Measurements from ENCODE around the gene CADM2.

Gene CADM2

GRCh38 chr3:85171976-85172375 lies 213.2 kb downstream of the CADM2 start:
- no peak for FAIRE-seq
- DNase-seq (ENCODE audit: insufficient read length, low spot score), result no peak

DNA sequence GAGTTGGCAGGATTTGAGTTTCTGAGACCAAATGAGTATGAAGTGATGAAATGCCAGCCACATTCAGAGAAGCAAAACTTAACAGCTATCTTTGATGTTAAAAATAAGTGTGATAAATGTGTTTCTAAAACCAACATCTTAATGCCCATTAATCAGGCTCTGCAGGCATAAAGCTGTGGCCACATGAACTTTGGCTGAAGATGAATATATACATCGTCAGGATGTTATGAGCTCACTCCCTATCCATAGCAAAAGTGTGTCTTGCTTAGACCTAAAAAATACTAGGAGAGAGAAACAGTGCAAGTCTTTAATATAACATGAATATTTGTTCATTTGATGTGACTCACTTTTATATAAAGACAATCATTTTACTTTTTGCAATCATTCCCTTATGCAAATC lies 218.0 kb downstream of the CADM2 start:
- FAIRE-seq, result no peak
- DNase-seq (ENCODE audit: insufficient read length, low spot score), result no peak

DNA sequence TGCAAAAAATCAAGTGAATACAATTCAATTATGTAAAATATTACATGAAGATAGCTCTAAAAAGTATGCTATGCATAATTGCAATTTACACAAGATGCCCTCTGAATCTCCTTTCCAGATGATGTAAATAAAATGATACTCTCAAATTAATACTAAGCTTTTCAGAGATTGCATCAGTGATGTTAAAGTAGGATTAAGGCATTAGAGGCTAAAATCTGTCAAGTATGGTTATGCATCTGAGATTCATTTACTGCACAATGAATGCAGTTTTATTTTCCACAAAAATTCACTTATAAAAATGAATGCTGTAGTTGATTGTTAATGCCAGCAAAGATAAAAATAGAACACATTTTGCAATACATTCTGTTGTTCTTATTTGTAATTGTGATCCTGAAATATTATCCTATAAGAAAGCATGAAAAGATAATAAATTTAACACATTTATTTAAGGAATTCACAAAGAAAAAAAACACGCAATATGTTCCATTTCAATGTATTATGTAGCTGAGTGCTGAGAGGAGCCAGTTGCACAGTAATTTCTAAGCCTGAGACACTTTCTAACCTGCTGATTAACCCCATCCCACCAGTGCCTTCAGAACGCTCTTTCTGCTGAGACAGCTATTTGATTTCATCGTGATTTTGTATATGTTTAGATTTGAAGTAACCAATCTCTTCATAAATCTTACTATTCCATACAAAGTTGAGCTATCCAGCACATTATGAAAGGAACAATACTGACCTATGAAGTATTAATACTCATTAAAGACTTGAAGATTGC lies 224.4 kb downstream of the CADM2 start:
- DNase-seq (ENCODE audit: insufficient read length, low spot score) (no peak), FAIRE-seq (no peak)

DNA sequence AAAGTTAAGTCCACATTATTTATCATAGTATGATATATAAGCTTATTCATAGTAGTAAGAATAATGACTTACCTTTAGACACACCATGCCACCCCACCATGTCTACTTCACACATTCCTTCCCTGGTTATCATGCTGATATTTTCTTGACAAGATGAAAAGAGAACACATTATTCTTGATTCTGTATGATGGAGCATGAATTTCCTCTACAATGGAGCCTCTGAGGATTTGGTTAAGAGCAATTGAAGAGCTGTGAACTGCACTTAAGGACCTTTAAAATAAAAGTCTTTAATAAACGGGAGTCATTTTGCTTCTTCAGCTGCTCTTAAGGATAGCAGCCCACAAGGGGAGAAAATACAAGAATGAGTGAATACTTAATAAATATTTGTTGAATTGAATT lies 226.7 kb downstream of the CADM2 start:
- DNase-seq (ENCODE audit: insufficient read length, low spot score) (no peak), FAIRE-seq (no peak)

- no peak for FAIRE-seq
- no peak for DNase-seq (ENCODE audit: insufficient read length, low spot score)
Measured at GRCh38 chr3:85189731-85190130, 230.9 kb downstream of the CADM2 start.

DNA sequence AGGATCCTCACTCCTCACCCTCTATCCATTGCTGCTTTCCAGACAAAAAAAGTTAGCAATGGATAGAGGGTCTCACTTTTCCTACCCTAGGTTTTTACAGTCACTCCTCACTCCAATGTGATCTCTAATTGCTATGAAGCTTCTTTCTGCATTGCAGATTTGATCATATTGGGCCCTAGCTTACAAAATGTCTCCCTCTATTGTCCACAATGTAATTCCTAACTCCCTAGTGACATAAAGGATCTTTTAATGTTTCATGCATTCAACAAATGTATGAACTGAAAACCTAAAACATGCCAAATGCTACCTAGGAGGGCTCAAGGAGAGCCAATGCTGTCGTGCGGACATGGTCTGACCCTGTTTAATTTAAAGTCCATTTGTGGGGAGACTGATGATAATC lies 234.8 kb downstream of the CADM2 start:
- FAIRE-seq, result no peak

GRCh38 chr3:85208650-85209049 lies 249.9 kb downstream of the CADM2 start:
- FAIRE-seq (no peak), DNase-seq (ENCODE audit: insufficient read length, low spot score) (no peak)

More for the DNA sequence above, 234.8 kb downstream of the CADM2 start:
- DNase-seq (ENCODE audit: insufficient read length, low spot score), result no peak

GRCh38 chr3:85210540-85210939 lies 251.8 kb downstream of the CADM2 start:
- FAIRE-seq (no peak), DNase-seq (ENCODE audit: insufficient read length, low spot score) (no peak)

- DNase-seq (ENCODE audit: insufficient read length, low spot score) (no peak), FAIRE-seq (no peak)
Measured at GRCh38 chr3:85228966-85229365, 270.2 kb downstream of the CADM2 start.

GRCh38 chr3:85244091-85244490 lies 285.3 kb downstream of the CADM2 start:
- FAIRE-seq (no peak), DNase-seq (ENCODE audit: insufficient read length, low spot score) (no peak)

DNA sequence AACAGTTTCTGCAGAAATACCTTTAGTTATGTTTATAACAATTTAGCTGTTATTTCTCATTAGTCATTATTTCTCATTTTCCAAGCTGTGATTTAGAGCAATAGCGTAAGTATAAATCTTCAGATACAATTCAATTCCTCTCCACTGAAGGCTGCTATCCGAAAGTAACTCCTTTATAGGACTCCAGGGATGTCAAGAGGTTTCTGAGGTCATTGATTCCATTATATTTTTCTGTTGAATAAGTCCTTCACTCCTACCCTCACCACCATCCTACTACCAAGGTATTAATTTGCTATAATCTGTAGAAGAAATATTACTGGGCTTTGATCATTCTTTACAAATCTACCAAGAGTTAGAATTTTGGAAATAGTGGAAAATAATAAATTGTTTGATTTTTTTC lies 285.7 kb downstream of the CADM2 start:
- no peak for FAIRE-seq

DNA sequence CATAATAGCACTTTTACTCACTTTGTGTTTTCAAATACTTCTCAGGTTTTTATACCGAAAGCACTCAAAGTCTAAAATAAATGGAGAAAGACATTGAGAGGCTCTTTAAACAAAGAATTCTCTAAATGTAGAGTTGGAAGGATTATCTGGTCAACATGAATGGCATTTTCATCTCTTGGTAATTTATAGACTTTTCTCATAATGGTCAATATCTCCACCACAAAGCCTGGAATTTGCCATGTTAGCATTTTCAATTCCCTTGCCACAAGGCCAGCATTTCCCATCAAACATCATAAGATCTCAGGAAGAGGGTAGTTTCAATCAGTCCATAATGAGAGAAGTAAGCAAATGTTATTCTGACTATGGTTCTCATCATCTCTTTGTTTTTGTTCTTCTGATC lies 293.0 kb downstream of the CADM2 start:
- FAIRE-seq (no peak), DNase-seq (ENCODE audit: insufficient read length, low spot score) (no peak)

More for the DNA sequence above, 285.7 kb downstream of the CADM2 start:
- no peak for DNase-seq (ENCODE audit: insufficient read length, low spot score)

DNA sequence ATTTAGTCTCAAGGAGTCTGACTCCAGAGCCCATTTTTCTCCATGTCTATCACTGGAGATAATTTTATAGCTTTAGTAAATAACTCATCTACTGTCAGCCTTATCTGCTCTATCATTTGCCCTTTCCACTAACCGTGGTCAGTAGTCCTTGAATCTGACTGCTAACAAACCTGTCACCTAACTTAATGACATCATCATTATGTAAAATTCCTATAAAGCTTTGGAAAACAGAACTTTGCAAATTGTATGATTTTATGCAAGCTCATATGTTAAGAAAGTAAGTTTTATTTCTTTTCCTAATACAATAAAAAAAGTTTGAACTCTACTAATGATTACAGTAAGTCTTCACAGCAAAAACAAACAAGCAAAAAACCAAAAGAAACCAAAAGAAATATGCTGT lies 293.9 kb downstream of the CADM2 start:
- FAIRE-seq, result no peak
- no peak for DNase-seq (ENCODE audit: insufficient read length, low spot score)

DNA sequence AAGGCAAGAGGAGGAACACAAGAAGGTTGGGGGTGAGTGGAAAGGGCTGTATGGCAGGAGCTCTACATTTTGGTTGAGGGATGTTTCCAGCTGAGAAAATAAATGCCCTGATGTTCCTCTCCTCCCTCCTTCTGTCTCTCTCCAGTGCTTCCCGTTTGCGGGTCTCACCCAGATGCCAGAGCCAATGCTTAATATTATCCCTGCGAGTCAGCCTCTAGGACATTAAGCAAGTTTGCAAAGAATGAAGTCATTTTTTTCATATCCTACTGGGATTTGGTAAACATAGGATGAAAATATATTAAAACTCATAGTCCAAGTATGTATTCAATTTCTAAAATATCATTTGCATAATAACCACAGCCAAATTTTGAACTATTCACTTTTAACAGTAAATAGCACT lies 295.9 kb downstream of the CADM2 start:
- DNase-seq (ENCODE audit: insufficient read length, low spot score), result no peak
- FAIRE-seq, result no peak

DNA sequence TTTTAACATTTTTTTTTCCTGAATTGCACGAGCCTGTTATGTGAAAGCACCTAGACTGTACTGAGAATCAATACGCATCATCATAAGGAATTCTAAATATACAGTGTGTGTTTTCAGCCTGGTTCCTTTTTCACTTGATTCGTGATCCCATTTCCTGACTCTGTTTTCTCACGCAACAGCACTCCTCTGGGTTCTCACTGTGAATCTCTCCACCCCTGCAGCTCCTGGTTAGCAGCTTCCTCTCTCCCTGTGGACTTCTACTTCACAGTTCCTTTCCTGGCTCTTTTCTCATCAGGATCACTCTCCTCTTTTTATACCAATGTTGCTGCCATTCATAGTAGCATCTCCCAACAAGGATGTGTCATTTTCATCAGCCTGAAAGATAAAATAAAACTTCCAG lies 297.2 kb downstream of the CADM2 start:
- FAIRE-seq, result no peak
- no peak for DNase-seq (ENCODE audit: insufficient read length, low spot score)

GRCh38 chr3:85258326-85258725 lies 299.5 kb downstream of the CADM2 start:
- DNase-seq (ENCODE audit: insufficient read length, low spot score), result no peak
- FAIRE-seq, result no peak

- DNase-seq (ENCODE audit: insufficient read length, low spot score) (no peak), FAIRE-seq (no peak)
Measured at GRCh38 chr3:85258819-85259218, 300.0 kb downstream of the CADM2 start.

- FAIRE-seq (no peak), DNase-seq (ENCODE audit: insufficient read length, low spot score) (no peak)
Measured at GRCh38 chr3:85259748-85260147, 301.0 kb downstream of the CADM2 start.

DNA sequence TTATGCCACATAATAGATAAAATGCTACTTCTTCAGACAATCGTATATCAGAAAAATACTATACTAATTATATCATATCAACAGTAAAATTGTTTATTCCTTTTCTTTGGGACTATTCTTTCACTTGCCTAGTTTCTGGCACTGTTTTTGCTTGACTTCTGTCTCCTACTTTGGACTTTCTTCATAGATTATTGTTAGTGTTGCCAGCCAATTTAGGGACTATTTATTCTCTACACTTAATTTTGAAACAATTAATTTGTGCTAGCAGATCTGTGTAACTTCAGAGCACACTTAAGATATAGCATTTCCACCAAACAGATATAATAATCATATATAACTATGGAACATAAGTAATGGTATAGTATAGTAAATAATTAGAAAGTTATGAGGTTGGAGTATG lies 305.6 kb downstream of the CADM2 start:
- FAIRE-seq (no peak), DNase-seq (ENCODE audit: insufficient read length, low spot score) (no peak)

GRCh38 chr3:85270488-85270887 lies 311.7 kb downstream of the CADM2 start:
- no peak for DNase-seq (ENCODE audit: insufficient read length, low spot score)

GRCh38 chr3:85271911-85272310 lies 313.1 kb downstream of the CADM2 start:
- FAIRE-seq, result no peak
- DNase-seq (ENCODE audit: insufficient read length, low spot score), result no peak

More at GRCh38 chr3:85270488-85270887, 311.7 kb downstream of the CADM2 start:
- no peak for FAIRE-seq

- FAIRE-seq, result no peak
Measured at GRCh38 chr3:85288257-85288656, 329.5 kb downstream of the CADM2 start.

GRCh38 chr3:85297291-85297690 lies 338.5 kb downstream of the CADM2 start:
- DNase-seq (ENCODE audit: insufficient read length, low spot score) (no peak), FAIRE-seq (no peak)

More at GRCh38 chr3:85288257-85288656, 329.5 kb downstream of the CADM2 start:
- no peak for DNase-seq (ENCODE audit: insufficient read length, low spot score)
